HG03064 (cell line): ENCODE measurements around the gene OTX1.
"Not testable (repeated sequence)": the region's sequence is repeated elsewhere in the genome, so short reads cannot be mapped to it uniquely, and the experiment has no call there.

Source experiments
- ATAC-seq: cut with Tn5 transposase; IDR thresholded peaks from one replicate; pipeline ENCODE4 v1.9.1; 2021; ENCODE audit warnings: low read depth; ENCODE audit not compliant: unreplicated experiment

OTX1 gene

GRCh38 chr2:63058144-63058920 is 7.7 kb downstream of the OTX1 start:
- no peak for ATAC-seq

DNA sequence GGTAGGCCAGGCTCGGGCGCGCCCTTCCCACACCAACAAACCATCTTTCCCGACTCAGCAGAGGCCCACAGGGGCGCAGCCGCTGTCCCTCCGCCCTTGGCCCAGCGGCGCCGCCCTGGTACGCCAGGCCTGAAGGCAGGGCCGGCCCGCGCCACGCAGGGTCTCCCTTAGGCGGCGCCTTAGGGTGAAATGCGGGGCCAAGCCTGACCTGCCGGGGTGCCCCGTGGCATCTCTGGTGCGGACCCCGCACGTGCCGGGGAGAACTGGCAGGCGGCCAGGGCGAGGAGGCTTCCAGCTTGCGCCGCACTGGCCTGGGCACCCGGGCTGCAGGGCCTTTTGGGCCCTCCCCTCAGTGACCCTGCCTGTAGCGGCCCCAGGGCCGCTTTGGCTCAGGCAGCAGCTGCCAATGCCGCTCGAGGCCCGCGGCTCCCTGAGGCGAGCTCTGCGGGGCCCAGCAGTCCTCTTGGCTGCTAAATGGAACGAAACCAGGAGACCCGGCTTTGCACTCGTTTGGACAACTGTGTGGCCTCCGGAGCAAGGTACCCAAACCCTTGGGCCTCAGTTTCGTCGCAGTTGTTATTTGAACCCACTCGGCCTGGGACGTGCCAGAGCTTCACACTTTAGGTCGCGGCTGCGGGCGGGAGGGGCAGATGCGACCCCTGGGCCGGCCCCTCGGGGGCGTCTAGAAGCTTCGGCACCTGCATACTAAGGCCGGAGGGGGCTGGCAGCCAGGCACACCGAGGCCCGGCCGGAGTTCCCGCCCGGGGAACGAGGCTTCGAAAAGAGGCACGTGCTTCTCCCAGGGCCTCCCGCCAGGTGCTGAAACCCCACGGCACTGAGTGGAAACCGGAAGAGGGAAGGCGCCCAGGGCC is 8.5 kb downstream of the OTX1 start:
- ATAC-seq, result no peak

GRCh38 chr2:63059793-63060471 is 9.3 kb downstream of the OTX1 start:
- ATAC-seq, result no peak

- ATAC-seq, result no peak
These were observed 9.9 kb downstream of the OTX1 start for GRCh38 chr2:63060472-63060991.

DNA sequence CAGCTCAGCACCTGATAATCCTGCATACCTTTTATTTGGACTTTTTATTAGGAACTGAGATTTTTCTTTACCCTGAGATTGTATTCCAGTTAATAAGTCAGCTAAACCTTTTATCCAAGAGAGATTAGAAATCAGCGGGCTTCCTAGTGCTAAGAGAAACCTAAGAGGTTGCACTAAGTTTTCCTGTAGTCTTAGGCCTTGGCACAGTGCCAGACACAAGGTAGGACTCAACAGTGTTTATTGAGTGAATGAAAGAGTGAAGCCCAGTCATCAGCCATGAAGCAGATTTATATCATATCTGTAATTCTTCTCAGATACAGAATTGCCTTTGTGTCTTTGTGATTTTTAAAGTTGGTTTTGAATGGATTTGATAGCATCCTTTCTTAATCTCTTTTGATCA is 13.6 kb downstream of the OTX1 start:
- no peak for ATAC-seq

DNA sequence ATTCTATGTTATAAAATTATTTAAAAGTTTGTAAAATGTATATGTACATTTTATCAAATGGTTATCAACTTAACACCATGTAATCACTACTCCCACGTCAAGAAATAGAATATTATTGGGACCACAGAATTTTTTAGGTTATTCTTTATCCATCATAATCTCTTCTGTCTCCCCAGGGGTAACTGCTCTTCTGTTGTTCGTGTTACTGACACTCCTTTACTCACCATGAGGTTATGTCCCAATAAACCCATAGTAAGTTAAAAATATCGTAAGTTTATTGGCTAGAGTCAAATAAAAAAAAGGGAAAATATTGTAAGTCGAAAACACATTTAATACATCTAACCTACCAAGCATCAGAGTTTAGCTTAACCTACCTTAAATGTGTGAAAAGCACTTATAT is 14.0 kb downstream of the OTX1 start:
- no peak for ATAC-seq

DNA sequence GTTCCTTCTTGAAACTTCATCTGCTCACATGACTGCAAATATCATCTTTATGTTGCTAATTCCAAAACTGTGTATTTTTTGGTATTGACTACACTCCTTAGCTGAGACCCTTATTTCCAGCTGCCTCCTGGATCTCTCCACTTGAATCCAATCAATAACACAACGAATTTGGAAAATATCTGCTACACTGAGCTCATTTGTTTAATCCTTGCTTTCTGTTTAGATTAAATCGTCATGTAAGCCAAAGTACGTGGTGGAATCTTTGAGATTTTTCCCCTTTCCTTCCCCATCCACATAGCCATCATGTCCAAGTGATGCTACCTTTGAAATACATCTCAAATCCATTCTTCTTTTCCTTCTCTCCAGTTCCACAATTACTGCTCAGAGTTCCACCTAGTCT is 15.6 kb downstream of the OTX1 start:
- no peak for ATAC-seq

- no peak for ATAC-seq
These were observed 16.2 kb downstream of the OTX1 start for GRCh38 chr2:63066838-63067237.

- ATAC-seq, result no peak
These were observed 21.0 kb downstream of the OTX1 start for GRCh38 chr2:63071664-63072063.

GRCh38 chr2:63073994-63074393 is 23.4 kb downstream of the OTX1 start:
- no peak for ATAC-seq

DNA sequence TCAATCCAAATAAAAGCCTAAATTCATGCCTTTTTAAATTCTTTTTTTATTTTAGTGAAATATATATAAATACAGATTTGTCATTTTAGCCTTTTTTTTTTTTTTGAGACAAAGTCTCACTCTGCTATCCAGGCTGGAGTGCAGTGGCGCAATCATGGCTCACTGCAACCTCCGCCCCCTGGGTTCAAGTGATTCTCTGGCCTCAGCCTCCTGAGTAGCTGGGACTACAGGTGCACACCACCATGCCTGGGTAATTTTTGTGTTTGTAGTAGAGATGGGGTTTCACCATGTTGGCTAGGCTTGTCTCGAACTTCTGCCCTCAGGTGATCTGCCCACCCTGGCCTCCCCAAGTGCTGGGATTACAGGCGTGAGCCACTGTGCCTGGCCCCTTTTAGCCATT is 23.8 kb downstream of the OTX1 start:
- not testable (repeated sequence) for ATAC-seq

GRCh38 chr2:63078852-63079606 is 28.4 kb downstream of the OTX1 start:
- ATAC-seq, result no peak

DNA sequence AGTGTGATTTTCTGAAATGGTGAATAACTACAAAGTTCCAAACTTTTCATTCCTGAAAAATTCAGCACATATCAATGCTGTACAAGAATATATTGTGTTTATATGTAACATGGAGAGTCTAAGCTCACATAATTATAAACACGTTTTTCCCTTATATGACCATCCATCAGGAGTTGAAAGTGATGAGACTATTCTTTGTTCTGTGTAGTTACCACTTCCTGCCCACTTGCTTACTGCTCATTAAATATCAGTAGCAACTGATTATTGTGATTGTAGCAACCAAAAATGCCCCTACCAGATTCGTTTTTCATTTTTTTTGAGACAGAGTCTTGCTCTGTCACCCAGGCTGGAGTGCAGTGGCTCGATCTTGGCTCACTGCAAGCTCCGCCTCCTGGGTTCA is 30.8 kb downstream of the OTX1 start:
- ATAC-seq, result no peak

- no peak for ATAC-seq
These were observed 36.1 kb downstream of the OTX1 start for GRCh38 chr2:63086687-63087086.

DNA sequence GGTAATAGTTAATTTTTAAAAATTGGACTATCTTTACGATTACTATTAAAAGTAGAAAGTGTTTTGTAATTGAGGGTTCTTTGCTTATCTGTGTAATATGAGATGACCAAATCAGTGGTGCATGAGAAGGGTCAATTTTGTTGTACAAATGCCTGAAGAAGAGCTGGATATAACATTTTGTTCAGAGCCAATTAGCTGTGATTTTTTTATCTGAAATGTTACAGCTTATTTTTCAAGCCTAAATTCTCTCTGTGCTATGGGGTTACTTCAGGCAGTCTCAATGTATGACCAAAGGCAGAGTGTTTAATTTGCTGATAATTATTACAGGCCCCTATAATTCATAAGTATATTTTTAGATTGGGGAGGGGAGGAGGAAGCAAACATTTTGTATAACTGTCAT is 41.8 kb downstream of the OTX1 start:
- no peak for ATAC-seq

DNA sequence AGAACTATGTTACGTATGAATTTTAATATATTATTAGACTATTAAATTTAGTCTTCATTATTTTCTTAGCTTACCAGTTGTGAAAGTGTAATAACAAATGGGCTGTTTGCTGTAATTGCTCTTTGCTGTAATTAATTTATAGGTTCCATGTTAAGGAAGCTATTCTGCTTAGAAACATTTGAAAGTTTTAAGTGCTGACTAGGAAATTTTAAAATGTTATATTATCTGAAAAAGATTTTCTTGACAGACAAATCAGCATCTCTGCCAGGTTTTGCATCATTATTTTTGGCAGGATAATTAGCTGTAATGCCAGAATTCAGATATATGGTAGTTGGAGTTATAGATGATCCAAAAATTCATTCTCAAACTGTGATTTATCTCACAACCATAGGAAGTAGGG is 42.2 kb downstream of the OTX1 start:
- ATAC-seq, result no peak

DNA sequence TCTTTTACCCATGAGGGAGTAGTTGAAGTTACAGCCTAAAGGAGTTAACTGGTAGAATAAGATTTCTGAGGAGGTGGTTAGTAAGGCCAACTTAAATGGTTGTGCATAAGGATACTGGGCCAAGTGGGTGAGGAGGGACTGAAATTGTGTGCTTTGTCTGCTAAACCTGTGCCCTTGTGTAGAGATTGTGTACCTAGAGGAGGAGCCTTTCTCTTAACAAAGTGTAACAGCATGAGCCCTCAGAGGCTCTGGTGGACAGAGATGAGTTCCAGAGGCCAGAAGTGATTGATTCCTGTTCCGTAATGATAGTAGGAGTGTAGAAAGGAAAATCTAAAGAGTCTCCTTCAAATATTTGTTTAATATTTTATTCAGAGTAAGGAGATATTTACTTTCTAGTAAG is 42.9 kb downstream of the OTX1 start:
- ATAC-seq, result no peak

DNA sequence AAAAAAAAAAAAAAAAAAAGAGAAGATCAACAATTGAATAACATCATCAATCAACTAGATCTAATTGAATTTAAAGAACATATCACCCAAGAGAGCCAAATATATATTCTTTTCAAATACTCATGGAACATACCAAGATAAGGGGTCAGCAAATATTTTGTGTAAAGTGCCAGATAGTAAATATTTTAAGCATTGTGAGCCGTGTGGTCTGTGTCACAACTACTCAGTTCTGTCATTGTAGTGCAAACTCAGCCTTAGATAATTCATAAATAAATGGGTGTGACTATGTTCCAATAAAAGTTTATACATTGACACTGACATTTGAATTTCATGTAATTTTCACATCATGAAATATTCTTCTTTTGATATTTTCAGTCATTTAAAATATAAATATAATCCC is 45.9 kb downstream of the OTX1 start:
- no peak for ATAC-seq

GRCh38 chr2:63099032-63099431 is 48.4 kb downstream of the OTX1 start:
- ATAC-seq, result no peak

DNA sequence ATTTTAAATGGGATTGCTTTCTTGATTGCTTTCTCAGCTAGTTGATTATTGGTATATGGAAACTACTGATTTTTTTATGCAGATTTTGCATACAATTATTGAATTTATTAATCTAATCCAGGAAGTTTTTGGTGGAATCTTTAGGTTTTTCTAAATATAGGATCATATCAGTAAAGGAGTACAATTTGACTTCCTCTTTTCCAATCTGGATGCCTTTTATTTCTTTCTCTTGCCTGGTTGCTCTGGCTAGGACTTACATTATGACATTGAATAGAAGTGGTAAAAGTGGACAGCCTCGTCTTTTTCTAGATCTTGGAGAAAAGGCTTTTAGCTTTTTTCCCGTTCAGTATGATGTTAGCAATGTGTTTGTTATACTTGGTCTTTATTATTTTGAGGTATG is 51.3 kb downstream of the OTX1 start:
- ATAC-seq, result no peak
